ENCODE measurements around the gene MRPS30.
"Not testable (repeated sequence)": the region's sequence is repeated elsewhere in the genome, so short reads cannot be mapped to it uniquely, and the experiment has no call there.

The MRPS30 gene

GRCh38 chr5:44801992-44802391 is 6.8 kb upstream of the MRPS30 start:
- H3K4me3 Mint-ChIP-seq = no peak overlapping the region
- no peaks in the 10 kb centered on the region for H3K36me3 Mint-ChIP-seq
- H3K27me3 Mint-ChIP-seq = no peaks in the 10 kb centered on the region
- no peaks in the 10 kb centered on the region for H3K9me3 Mint-ChIP-seq
- no peak overlapping the region for H3K27ac Mint-ChIP-seq
- H3K4me1 Mint-ChIP-seq = no peaks in the 10 kb centered on the region

DNA sequence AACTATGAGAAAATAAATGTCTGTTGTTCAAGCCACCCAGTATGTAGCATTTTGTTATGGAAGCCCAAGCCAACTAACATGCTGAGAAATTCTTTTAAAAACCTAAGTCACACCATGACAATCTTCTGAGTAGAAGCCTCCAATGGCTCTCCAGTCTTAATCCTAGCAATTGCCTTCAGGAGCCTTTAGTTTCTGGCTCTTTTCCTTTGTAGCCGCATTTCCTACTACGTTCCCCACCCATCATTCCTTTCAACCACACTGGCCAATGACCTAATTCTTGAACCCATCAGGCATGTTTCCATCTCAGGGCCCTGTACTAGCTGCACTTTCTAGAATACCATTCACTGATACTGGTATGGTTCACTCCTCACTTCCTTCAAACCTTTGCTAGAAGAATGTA is 2.1 kb upstream of the MRPS30 start:
- H3K4me1 Mint-ChIP-seq = peaks cover 29% of the 10 kb centered on the region
- no peak overlapping the region for H3K4me3 Mint-ChIP-seq
- H3K9me3 Mint-ChIP-seq = no peaks in the 10 kb centered on the region
- H3K36me3 Mint-ChIP-seq = peaks cover 2% of the 10 kb centered on the region
- no peak overlapping the region for H3K27ac Mint-ChIP-seq
- H3K27me3 Mint-ChIP-seq = no peaks in the 10 kb centered on the region

GRCh38 chr5:44807269-44807668 is 1.5 kb upstream of the MRPS30 start:
- Mint-ChIP-seq H3K4me1 (peaks cover 35% of the 10 kb centered on the region), H3K27me3 (no peaks in the 10 kb centered on the region), H3K36me3 (peaks cover 2% of the 10 kb centered on the region), H3K9me3 (no peaks in the 10 kb centered on the region), H3K27ac (no peak overlapping the region), H3K4me3 (peak overlapping the region; percentile 19)

- H3K27me3 Mint-ChIP-seq = no peaks in the 10 kb centered on the region
- peak overlapping the region; percentile 97 for H3K4me3 Mint-ChIP-seq
- peaks cover 6% of the 10 kb centered on the region for H3K36me3 Mint-ChIP-seq
- H3K9me3 Mint-ChIP-seq = no peaks in the 10 kb centered on the region
- peaks cover 47% of the 10 kb centered on the region for H3K4me1 Mint-ChIP-seq
- H3K27ac Mint-ChIP-seq = peak overlapping the region; percentile 90
Observed at GRCh38 chr5:44809215-44809955, 638 bp downstream of the MRPS30 start.

DNA sequence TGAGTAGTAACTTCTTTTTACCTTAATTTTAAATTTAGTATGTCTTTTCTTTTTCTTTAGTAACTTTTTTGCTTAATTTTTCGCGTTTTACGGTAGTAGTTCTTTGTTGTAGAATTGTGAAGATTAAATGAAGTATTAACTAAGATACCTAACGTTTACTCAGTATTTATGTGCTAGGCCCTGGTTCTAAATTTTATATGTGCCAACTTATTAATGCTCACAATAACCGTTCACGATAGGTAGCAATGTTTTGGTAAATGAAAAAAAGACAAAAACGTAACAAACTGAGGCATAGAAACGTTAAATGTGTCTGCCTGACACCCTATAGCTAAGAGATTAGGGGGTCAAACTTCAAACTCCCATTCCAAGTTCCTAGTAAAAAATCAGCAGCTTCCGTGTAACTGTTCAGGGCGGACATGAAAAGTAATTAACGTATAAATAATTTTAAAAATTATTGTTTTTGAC is 1.2 kb downstream of the MRPS30 start:
- H3K36me3 Mint-ChIP-seq = peaks cover 10% of the 10 kb centered on the region
- H3K4me3 Mint-ChIP-seq = peak overlapping the region; percentile 97
- peak overlapping the region; percentile 90 for H3K27ac Mint-ChIP-seq
- no peaks in the 10 kb centered on the region for H3K27me3 Mint-ChIP-seq
- no peaks in the 10 kb centered on the region for H3K9me3 Mint-ChIP-seq
- peaks cover 50% of the 10 kb centered on the region for H3K4me1 Mint-ChIP-seq

- H3K9me3 Mint-ChIP-seq = no peaks in the 10 kb centered on the region
- H3K36me3 Mint-ChIP-seq = peaks cover 17% of the 10 kb centered on the region
- no peaks in the 10 kb centered on the region for H3K27me3 Mint-ChIP-seq
- H3K4me1 Mint-ChIP-seq = peaks cover 43% of the 10 kb centered on the region
- H3K27ac Mint-ChIP-seq = no peak overlapping the region
- no peak overlapping the region for H3K4me3 Mint-ChIP-seq
Observed at GRCh38 chr5:44814761-44815160, 6.0 kb downstream of the MRPS30 start.

DNA sequence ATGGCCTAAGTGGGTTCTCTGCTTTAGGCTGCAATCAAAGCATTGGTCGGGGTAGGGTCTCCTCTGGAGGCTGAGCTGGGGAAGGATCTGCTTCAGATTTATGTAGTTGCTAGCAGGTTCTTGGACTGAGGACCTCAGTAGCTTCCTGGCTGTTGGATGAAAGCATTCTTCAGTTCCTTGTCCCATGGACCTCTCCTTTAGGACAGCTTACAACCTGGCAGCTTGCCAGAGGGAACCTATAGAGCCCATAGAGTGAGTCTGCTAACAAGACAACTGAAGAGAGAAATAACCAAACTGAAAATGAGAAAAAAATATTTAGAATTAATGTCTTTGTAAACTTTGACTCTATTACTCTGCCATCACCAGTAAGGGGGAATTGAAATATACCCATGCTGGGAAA is 12.4 kb downstream of the MRPS30 start:
- Mint-ChIP-seq H3K4me1 (peaks cover 13% of the 10 kb centered on the region), H3K36me3 (peaks cover 18% of the 10 kb centered on the region), H3K4me3 (no peak overlapping the region), H3K9me3 (no peaks in the 10 kb centered on the region), H3K27ac (no peak overlapping the region), H3K27me3 (no peaks in the 10 kb centered on the region)

DNA sequence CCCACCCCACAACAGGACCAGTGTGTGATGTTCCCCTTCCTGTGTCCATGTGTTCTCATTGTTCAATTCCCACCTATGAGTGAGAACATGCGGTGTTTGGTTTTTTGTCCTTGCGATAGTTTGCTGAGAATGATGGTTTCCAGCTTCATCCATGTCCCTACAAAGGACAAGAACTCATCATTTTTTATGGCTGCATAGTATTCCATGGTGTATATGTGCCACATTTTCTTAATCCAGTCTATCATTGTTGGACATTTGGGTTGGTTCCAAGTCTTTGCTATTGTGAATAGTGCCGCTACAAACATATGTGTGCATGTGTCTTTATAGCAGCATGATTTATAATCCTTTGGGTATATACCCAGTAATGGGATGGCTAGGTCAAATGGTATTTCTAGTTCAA is 15.9 kb downstream of the MRPS30 start:
- H3K27me3 Mint-ChIP-seq, H3K27ac Mint-ChIP-seq, H3K4me3 Mint-ChIP-seq, H3K9me3 Mint-ChIP-seq: not testable (repeated sequence)
- H3K4me1 Mint-ChIP-seq = peaks cover 21% of the 10 kb centered on the region
- H3K36me3 Mint-ChIP-seq = peaks cover 19% of the 10 kb centered on the region

- Mint-ChIP-seq H3K9me3 (no peaks in the 10 kb centered on the region), H3K4me3 (no peak overlapping the region), H3K27me3 (no peaks in the 10 kb centered on the region), H3K4me1 (peaks cover 17% of the 10 kb centered on the region), H3K36me3 (peaks cover 18% of the 10 kb centered on the region), H3K27ac (no peak overlapping the region)
Observed at GRCh38 chr5:44827681-44828080, 18.9 kb downstream of the MRPS30 start.

DNA sequence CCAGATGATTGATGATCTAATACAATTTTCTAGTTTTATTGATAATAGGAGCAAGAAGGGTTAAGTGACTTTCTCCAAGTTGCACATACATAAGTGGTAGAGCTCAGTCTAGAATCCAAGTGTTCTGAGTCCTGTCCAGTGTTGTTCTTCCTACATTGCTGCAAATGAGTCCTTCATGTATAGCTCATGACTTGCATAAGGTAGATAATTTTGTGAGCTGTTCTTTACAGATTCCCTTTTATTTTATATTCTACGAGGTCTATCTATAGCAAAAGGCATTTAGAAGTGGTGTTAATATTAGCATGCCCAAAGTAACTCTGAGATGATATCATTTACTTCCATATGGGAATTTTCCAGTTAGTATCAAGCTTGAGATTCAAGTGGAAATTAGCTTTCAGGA is 20.0 kb downstream of the MRPS30 start:
- H3K27ac Mint-ChIP-seq = no peak overlapping the region
- H3K4me1 Mint-ChIP-seq = peaks cover 24% of the 10 kb centered on the region
- no peaks in the 10 kb centered on the region for H3K27me3 Mint-ChIP-seq
- H3K36me3 Mint-ChIP-seq = peaks cover 20% of the 10 kb centered on the region
- no peaks in the 10 kb centered on the region for H3K9me3 Mint-ChIP-seq
- H3K4me3 Mint-ChIP-seq = no peak overlapping the region

GRCh38 chr5:44830951-44831350 is 22.2 kb downstream of the MRPS30 start:
- Mint-ChIP-seq H3K36me3 (peaks cover 22% of the 10 kb centered on the region), H3K27me3 (no peaks in the 10 kb centered on the region), H3K4me1 (peaks cover 28% of the 10 kb centered on the region), H3K27ac (no peak overlapping the region), H3K4me3 (no peak overlapping the region), H3K9me3 (no peaks in the 10 kb centered on the region)

GRCh38 chr5:44833249-44833648 is 24.5 kb downstream of the MRPS30 start:
- Mint-ChIP-seq H3K9me3 (peaks cover 3% of the 10 kb centered on the region), H3K4me1 (peaks cover 14% of the 10 kb centered on the region), H3K27ac (peak overlapping the region; percentile 68), H3K27me3 (no peaks in the 10 kb centered on the region), H3K4me3 (no peak overlapping the region), H3K36me3 (peaks cover 18% of the 10 kb centered on the region)

- Mint-ChIP-seq H3K9me3 (peaks cover 9% of the 10 kb centered on the region), H3K4me3 (no peak overlapping the region), H3K36me3 (peaks cover 20% of the 10 kb centered on the region), H3K27ac (no peak overlapping the region), H3K4me1 (peaks cover 14% of the 10 kb centered on the region), H3K27me3 (no peaks in the 10 kb centered on the region)
Observed at GRCh38 chr5:44835693-44836092, 26.9 kb downstream of the MRPS30 start.

DNA sequence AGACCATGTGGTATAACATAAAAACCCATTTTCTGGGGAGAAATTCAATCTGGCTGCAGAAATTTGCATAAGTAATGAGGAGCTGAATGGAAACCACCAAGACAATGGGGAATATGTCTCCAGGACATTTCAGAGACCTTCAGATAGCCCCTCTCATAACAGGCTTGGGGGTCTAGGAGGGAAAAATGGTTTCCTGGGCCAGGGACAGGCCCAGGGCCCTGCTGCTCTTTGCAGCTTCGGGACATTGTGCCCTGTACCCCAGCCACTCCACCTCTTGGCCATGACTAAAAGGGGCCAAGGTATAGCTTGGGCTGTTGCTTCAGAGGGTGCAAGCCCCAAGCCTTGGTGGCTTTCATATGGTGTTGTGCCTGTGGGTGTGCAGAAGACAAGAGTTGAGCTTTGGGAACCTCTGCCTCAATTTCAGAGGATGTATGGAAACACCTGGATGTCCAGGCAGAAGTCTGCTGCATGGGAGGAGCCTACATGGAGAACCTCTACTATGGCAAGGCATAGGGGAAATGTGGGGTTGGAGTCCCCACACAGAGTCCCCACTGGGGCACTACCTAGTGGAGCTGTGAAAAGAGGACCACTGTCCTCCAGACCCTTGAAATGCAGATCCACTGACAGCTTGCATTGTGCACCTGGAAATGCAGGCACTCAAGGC is 30.4 kb downstream of the MRPS30 start:
- Mint-ChIP-seq H3K9me3 (peaks cover 9% of the 10 kb centered on the region), H3K27me3 (no peaks in the 10 kb centered on the region), H3K4me1 (no peaks in the 10 kb centered on the region), H3K27ac (no peak overlapping the region), H3K36me3 (peaks cover 17% of the 10 kb centered on the region), H3K4me3 (no peak overlapping the region)

GRCh38 chr5:44842496-44843282 is 33.9 kb downstream of the MRPS30 start:
- Mint-ChIP-seq H3K27ac (no peak overlapping the region), H3K9me3 (peaks cover 9% of the 10 kb centered on the region), H3K36me3 (peaks cover 13% of the 10 kb centered on the region), H3K27me3 (no peaks in the 10 kb centered on the region), H3K4me3 (no peak overlapping the region), H3K4me1 (no peaks in the 10 kb centered on the region)

- H3K27ac Mint-ChIP-seq = no peak overlapping the region
- H3K4me1 Mint-ChIP-seq = no peaks in the 10 kb centered on the region
- H3K4me3 Mint-ChIP-seq = no peak overlapping the region
- H3K27me3 Mint-ChIP-seq = no peaks in the 10 kb centered on the region
- H3K36me3 Mint-ChIP-seq = peaks cover 3% of the 10 kb centered on the region
- H3K9me3 Mint-ChIP-seq = no peaks in the 10 kb centered on the region
Observed at GRCh38 chr5:44844744-44845143, 36.0 kb downstream of the MRPS30 start.
